Neutrophil (primary cell): ENCODE data around the gene ANKRD11.

ENCODE experiments used
- H3K27ac ChIP-seq: fragments of 200-600 bp; sonication (generic); 2 replicates; pipeline ENCODE4 v1.5.1; 2016; ENCODE audit warnings: mild to moderate bottlenecking, moderate library complexity
- H3K27me3 ChIP-seq: fragments of 200-600 bp; sonication (generic); 2 replicates; pipeline ENCODE4 v1.6.0; 2016; ENCODE audit warnings: mild to moderate bottlenecking
- H3K36me3 ChIP-seq: fragments of 200-600 bp; sonication (generic); 2 replicates; pipeline ENCODE4 v1.5.1; 2017
- H3K4me1 ChIP-seq, 2 experiments: fragments of 200-600 bp in 1 of 2; sonication (generic) in 1 of 2; 1 replicate in 1 of 2; 2 replicates in 1 of 2; pipeline versions ENCODE4 v1.5.1 to v1.6.1; 2013 to 2016; ENCODE audit warnings: low read depth in 1 of 2, low read length in 1 of 2, mild to moderate bottlenecking in 1 of 2, moderate library complexity in 1 of 2; ENCODE audit not compliant: control insufficient read depth in 1 of 2, insufficient read depth in 1 of 2
- H3K4me3 ChIP-seq, 2 experiments: fragments of 200-600 bp in 1 of 2; sonication (generic) in 1 of 2; 1 replicate in 1 of 2; 2 replicates in 1 of 2; pipeline ENCODE4 v1.5.1; 2013 to 2016; ENCODE audit warnings: low read depth in 1 of 2, low read length in 1 of 2, mild to moderate bottlenecking in 1 of 2, moderate library complexity in 1 of 2
- H3K9me3 ChIP-seq: fragments of 200-600 bp; sonication (generic); 2 replicates; pipeline ENCODE4 v1.5.1; 2016
- TF ChIP-seq, protein P1 (sequence below): fragments of 200-600 bp; sonication (generic); IDR thresholded peaks from 2 replicates; pipeline ENCODE4 v1.5.1; 2016; ENCODE audit warnings: antibody characterized with exemption

The ANKRD11 gene

DNA sequence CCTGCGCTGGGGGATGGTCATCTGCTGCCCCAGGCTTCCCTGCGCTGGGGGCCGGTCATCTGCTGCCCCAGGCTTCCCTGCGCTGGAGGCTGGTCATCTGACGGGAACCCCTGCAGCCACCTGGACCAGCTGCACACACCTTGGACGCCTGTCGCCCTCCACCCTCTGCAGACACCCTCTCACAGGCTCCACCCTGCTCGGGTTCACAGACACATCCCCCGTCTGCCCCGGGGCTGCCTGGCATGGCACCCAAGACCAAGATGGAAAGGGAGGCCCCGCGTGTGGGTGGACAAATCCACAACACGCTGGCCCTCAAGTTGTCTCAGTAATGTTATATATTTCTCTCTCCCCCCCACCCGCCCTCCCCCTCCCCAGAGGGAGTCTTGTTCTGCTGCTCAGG lies 89.6 kb downstream of the ANKRD11 start:
- Histone ChIP-seq H3K36me3 (no peaks in the 10 kb centered on the region), H3K27me3 (no peaks in the 10 kb centered on the region), H3K9me3 (no peaks in the 10 kb centered on the region), H3K27ac (no peak overlapping the region), H3K4me1 (peaks cover 21 to 27% of the 10 kb centered on the region in 2 experiments), H3K4me3 (no peak overlapping the region)
- TF ChIP-seq, protein P1, sequence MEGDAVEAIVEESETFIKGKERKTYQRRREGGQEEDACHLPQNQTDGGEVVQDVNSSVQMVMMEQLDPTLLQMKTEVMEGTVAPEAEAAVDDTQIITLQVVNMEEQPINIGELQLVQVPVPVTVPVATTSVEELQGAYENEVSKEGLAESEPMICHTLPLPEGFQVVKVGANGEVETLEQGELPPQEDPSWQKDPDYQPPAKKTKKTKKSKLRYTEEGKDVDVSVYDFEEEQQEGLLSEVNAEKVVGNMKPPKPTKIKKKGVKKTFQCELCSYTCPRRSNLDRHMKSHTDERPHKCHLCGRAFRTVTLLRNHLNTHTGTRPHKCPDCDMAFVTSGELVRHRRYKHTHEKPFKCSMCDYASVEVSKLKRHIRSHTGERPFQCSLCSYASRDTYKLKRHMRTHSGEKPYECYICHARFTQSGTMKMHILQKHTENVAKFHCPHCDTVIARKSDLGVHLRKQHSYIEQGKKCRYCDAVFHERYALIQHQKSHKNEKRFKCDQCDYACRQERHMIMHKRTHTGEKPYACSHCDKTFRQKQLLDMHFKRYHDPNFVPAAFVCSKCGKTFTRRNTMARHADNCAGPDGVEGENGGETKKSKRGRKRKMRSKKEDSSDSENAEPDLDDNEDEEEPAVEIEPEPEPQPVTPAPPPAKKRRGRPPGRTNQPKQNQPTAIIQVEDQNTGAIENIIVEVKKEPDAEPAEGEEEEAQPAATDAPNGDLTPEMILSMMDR: no peak

- H3K36me3 ChIP-seq: no peaks in the 10 kb centered on the region
- H3K27me3 ChIP-seq: no peaks in the 10 kb centered on the region
- H3K4me3 ChIP-seq: no peak overlapping the region
- H3K27ac ChIP-seq: no peak overlapping the region
- peaks cover 29 to 31% of the 10 kb centered on the region in 2 experiments for H3K4me1 ChIP-seq
- TF ChIP-seq, protein P1: no peak
- no peaks in the 10 kb centered on the region for H3K9me3 ChIP-seq
Measured at GRCh38 chr16:89398924-89399323, 91.4 kb downstream of the ANKRD11 start.

DNA sequence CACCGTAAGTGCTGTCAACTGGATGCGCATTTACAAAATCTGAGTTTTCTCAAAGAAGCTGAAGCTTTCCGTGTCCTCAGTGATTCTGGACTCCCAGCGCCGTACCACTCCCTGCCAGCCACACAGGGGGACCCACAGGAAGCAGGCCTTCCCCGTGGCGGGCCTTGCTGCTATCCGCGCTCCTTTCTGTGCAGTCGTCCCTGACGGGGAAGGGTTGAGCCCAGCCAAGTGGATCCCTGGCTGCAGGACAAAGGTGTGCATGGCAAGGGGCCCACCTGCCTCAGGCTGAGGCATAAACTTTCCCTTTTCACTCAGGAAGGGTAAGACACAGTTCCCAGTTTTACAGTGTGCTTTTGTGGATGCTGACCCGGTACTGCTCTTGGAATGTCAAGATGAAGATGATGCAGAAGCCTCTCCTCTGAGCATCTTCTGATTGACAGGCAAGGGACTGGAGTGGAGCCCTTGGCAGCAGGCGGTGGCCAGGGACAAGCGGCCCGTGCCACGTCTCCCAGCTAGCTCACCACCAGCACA lies 93.0 kb downstream of the ANKRD11 start:
- H3K4me3 ChIP-seq: no peak overlapping the region
- no peak overlapping the region for H3K27ac ChIP-seq
- no peaks in the 10 kb centered on the region for H3K9me3 ChIP-seq
- TF ChIP-seq, protein P1: no peak
- no peaks in the 10 kb centered on the region for H3K36me3 ChIP-seq
- H3K4me1 ChIP-seq: peaks cover 32 to 33% of the 10 kb centered on the region in 2 experiments
- no peaks in the 10 kb centered on the region for H3K27me3 ChIP-seq

DNA sequence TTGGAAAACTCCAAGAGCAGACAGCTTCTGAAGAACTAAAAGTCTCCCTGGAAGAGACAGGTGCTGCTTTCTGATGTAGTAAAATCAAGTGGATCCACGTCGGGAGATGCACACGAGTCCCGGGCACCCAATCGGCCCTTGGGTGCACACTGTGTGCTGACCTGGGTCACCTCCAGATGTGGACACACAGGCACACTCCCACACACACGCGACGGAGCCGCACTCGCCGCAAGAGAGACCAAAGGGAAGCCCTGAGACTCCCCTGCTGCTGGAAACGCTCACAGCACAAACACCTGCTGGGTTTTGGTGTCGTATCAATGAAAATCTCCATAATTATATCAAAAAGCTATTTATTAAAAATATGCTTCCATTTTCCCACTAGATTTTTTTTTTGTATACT lies 94.2 kb downstream of the ANKRD11 start:
- H3K4me1 ChIP-seq: peaks cover 35 to 42% of the 10 kb centered on the region in 2 experiments
- H3K36me3 ChIP-seq: no peaks in the 10 kb centered on the region
- H3K27ac ChIP-seq: no peak overlapping the region

DNA sequence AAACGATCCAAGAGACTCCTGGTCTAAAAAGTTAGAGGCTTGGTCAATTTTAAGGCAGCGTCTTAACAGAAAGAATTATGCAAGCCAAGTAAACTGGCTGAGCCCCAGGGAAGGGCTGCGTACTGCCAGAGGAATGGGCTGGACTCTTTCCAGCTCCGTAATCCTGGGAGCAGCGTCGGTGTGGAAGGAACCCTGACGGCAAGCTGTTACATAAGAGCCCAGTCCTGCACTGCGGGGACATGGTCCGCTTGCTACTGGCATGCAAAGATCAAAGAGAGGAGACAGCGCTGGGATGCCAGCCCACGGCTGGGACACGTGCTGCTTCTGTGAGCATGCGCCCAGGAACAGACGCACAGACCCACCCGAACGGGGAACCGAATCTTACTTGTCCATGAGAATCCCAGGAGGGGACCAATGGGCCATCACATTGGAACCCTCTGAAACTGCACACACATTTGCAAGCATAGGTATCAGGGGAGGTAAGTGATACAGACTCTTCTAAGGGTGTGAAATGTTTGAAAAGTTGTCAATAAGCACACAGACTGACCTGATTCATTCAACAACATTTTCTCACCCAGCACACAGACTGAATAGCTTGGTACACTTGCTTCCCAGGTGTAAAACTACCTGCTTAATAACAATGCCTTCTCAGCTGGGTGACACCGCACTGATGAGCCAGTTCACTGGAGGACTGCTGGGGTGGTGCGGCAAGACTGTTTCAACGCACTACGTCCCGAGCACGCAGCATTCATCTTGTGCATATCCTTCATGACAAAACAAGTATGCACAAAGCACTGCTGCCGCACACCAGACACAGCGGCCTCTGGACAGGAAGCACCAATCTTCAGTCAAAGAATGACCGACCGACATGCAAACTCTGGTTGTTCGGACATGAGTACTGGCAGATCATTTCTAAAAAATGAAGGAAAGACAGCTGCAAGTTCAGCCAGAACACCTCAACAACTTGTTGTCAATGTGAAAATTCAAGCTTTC lies 94.9 kb downstream of the ANKRD11 start:
- no peaks in the 10 kb centered on the region for H3K36me3 ChIP-seq
- H3K27me3 ChIP-seq: no peaks in the 10 kb centered on the region
- H3K27ac ChIP-seq: peak overlapping the region; percentile 46
- TF ChIP-seq, protein P1: no peak
- H3K4me3 ChIP-seq: no peak overlapping the region
- peaks cover 35 to 42% of the 10 kb centered on the region in 2 experiments for H3K4me1 ChIP-seq
- H3K9me3 ChIP-seq: no peaks in the 10 kb centered on the region

More for the DNA sequence above, 94.2 kb downstream of the ANKRD11 start:
- TF ChIP-seq, protein P1: no peak
- Histone ChIP-seq H3K27me3 (no peaks in the 10 kb centered on the region), H3K9me3 (no peaks in the 10 kb centered on the region), H3K4me3 (no peak overlapping the region)
